H1 (cell line): ENCODE data around the gene RING1. TPM values are rescaled to one million over a fixed set of nuclear protein-coding genes. Genes with fewer than 3 reads are reported as not detected.

ENCODE experiments used
- CTCF ChIA-PET: fragments of 300-600 bp; sonication (Branson Sonifier 250); formaldehyde crosslinking; loops from one replicate; lab custom pipeline; 2021; ENCODE audit not compliant: partially characterized antibody; lab: Charles Lee
- POLR2A ChIA-PET: fragments of 300-600 bp; sonication (Branson Sonifier 250); formaldehyde crosslinking; loops from one replicate; lab custom pipeline; 2021; ENCODE audit warnings: inconsistent platforms; ENCODE audit not compliant: partially characterized antibody; lab: Charles Lee
- DNase-seq, 2 experiments: peaks; one replicate each; pipeline versions ENCODE4 v3.0.0 to v3.0.0-alpha.2; 2010 to 2022; ENCODE audit warnings: low spot score in 2 of 2, low read depth in 1 of 2, mixed read lengths in 1 of 2
- FAIRE-seq: peaks from 2 replicates; lab custom pipeline; 2011; peaks lifted over from hg19 to GRCh38; lab: Jason Lieb, UNC
- H2AFZ ChIP-seq: 2 replicates; pipeline ENCODE4 v1.8.1; 2012; ENCODE audit warnings: low read length, inconsistent platforms
- H2AK5ac ChIP-seq: 2 replicates; pipeline ENCODE4 v1.6.1; 2013; ENCODE audit warnings: low read depth, low read length
- H2BK120ac ChIP-seq: replicated peaks from 2 replicates; pipeline ENCODE3; 2013; ENCODE audit warnings: low read depth, low read length, inconsistent platforms
- H2BK12ac ChIP-seq: 2 replicates; pipeline ENCODE4 v1.6.1; 2013; ENCODE audit warnings: low read depth, low read length
- H2BK15ac ChIP-seq: 2 replicates; pipeline ENCODE4 v1.6.1; 2013; ENCODE audit warnings: low read length
- H2BK20ac ChIP-seq: 2 replicates; pipeline ENCODE4 v1.6.1; 2013; ENCODE audit warnings: low read length
- H2BK5ac ChIP-seq: 2 replicates; pipeline ENCODE4 v1.6.1; 2013; ENCODE audit warnings: low read depth, low read length
- H3K14ac ChIP-seq: 2 replicates; pipeline ENCODE4 v1.6.1; 2013; ENCODE audit warnings: inconsistent platforms; ENCODE audit not compliant: insufficient read length
- H3K18ac ChIP-seq: 2 replicates; pipeline ENCODE4 v1.6.1; 2013; ENCODE audit warnings: low read length; ENCODE audit errors: extremely low read depth
- H3K23ac ChIP-seq: 2 replicates; pipeline ENCODE4 v1.6.1; 2013; ENCODE audit warnings: inconsistent platforms; ENCODE audit not compliant: insufficient read length
- H3K23me2 ChIP-seq: 2 replicates; pipeline ENCODE4 v1.6.1; 2013; ENCODE audit warnings: low read depth, low read length
- H3K27ac ChIP-seq: 2 replicates; pipeline ENCODE4 v1.6.1; 2011; ENCODE audit warnings: low read depth, low read length, inconsistent platforms
- H3K27me3 ChIP-seq, 4 experiments: replicated peaks in 1 of 4; 1 replicate in 1 of 4; 2 replicates in 3 of 4; pipeline versions ENCODE4 v1.6.1 to v1.8.1; 2011 to 2013; ENCODE audit warnings: low read length in 3 of 4, mild to moderate bottlenecking in 3 of 4, inconsistent platforms in 2 of 4, mixed read lengths in 2 of 4, moderate library complexity in 1 of 4; ENCODE audit not compliant: control insufficient read depth in 3 of 4, insufficient read depth in 3 of 4; ENCODE audit errors: extremely low read depth in 1 of 4
- H3K36me3 ChIP-seq, 4 experiments: 2 replicates each; pipeline versions ENCODE4 v1.6.1 to v1.8.1; 2011 to 2013; ENCODE audit warnings: mild to moderate bottlenecking in 4 of 4, low read length in 3 of 4, moderate library complexity in 2 of 4, control low read depth in 1 of 4, inconsistent platforms in 1 of 4; ENCODE audit not compliant: insufficient read depth in 4 of 4, control insufficient read depth in 2 of 4
- H3K4ac ChIP-seq: replicated peaks from 2 replicates; pipeline ENCODE3; 2013; ENCODE audit warnings: low read length, low read depth, mixed read lengths, inconsistent platforms; ENCODE audit not compliant: insufficient read length
- H3K4me1 ChIP-seq, 4 experiments: replicated peaks in 1 of 4; 1 replicate in 1 of 4; 2 replicates in 3 of 4; pipeline versions ENCODE4 v1.6.1 to v1.8.1; 2011 to 2013; ENCODE audit warnings: low read length in 3 of 4, inconsistent platforms in 2 of 4, mixed read lengths in 1 of 4; ENCODE audit not compliant: insufficient read depth in 4 of 4, control insufficient read depth in 3 of 4
- H3K4me2 ChIP-seq, 2 experiments: 2 replicates each; pipeline versions ENCODE4 v1.6.1 to v1.8.1; 2011 to 2013; ENCODE audit warnings: low read depth in 2 of 2, low read length in 2 of 2, control low read depth in 1 of 2, inconsistent platforms in 1 of 2, mild to moderate bottlenecking in 1 of 2; ENCODE audit not compliant: insufficient read depth in 1 of 2
- H3K4me3 ChIP-seq, 4 experiments: fragments of 200-600, 300-600 bp in 1 of 4; sonication (generic), shearing (Covaris generic), sonication (Bioruptor Twin) in 1 of 4; 2 replicates each; pipeline versions ENCODE4 v1.5.1 to v1.8.1; 2011 to 2016; ENCODE audit warnings: low read length in 4 of 4, low read depth in 3 of 4, control low read depth in 2 of 4, inconsistent platforms in 2 of 4, mild to moderate bottlenecking in 2 of 4, mixed read lengths in 1 of 4, moderate library complexity in 1 of 4; ENCODE audit not compliant: insufficient read depth in 2 of 4; ENCODE audit errors: extremely low read depth in 1 of 4
- H3K56ac ChIP-seq: replicated peaks from 2 replicates; pipeline ENCODE3; 2013; ENCODE audit warnings: low read depth, mild to moderate bottlenecking, mixed read lengths, low read length, inconsistent platforms; ENCODE audit not compliant: insufficient read length
- H3K79me1 ChIP-seq: 2 replicates; pipeline ENCODE4 v1.6.1; 2013; ENCODE audit warnings: low read depth, low read length, control low read depth
- H3K79me2 ChIP-seq, 2 experiments: 2 replicates each; pipeline versions ENCODE4 v1.6.1 to v1.8.1; 2012 to 2013; ENCODE audit warnings: low read length in 2 of 2, mild to moderate bottlenecking in 2 of 2, inconsistent platforms in 1 of 2; ENCODE audit not compliant: insufficient read depth in 2 of 2, control insufficient read depth in 1 of 2
- H3K9ac ChIP-seq, 4 experiments: replicated peaks in 1 of 4; 1 replicate in 1 of 4; 2 replicates in 3 of 4; pipeline versions ENCODE4 v1.6.1 to v1.8.1; 2011 to 2013; ENCODE audit warnings: low read depth in 3 of 4, low read length in 3 of 4, control low read depth in 2 of 4, mild to moderate bottlenecking in 2 of 4, moderate library complexity in 2 of 4, inconsistent platforms in 1 of 4; ENCODE audit errors: extremely low read depth in 1 of 4
- H3K9me3 ChIP-seq, 2 experiments: 2 replicates each; pipeline versions ENCODE4 v1.6.1 to v1.8.1; 2012 to 2013; ENCODE audit warnings: mild to moderate bottlenecking in 2 of 2, moderate library complexity in 2 of 2, control low read depth in 1 of 2, inconsistent platforms in 1 of 2, low read depth in 1 of 2, low read length in 1 of 2, mixed read lengths in 1 of 2; ENCODE audit not compliant: insufficient read depth in 2 of 2
- H4K20me1 ChIP-seq, 2 experiments: replicated peaks in 1 of 2; 2 replicates each; pipeline versions ENCODE3 to v1.8.1; 2011 to 2013; ENCODE audit warnings: inconsistent platforms in 2 of 2, low read length in 2 of 2, mild to moderate bottlenecking in 1 of 2; ENCODE audit not compliant: insufficient read depth in 2 of 2, control insufficient read depth in 1 of 2
- H4K5ac ChIP-seq: 2 replicates; pipeline ENCODE4 v1.6.1; 2013; ENCODE audit warnings: low read length, low read depth, mixed read lengths, inconsistent platforms; ENCODE audit not compliant: insufficient read length
- H4K8ac ChIP-seq: 2 replicates; pipeline ENCODE4 v1.8.0; 2013; ENCODE audit warnings: mild to moderate bottlenecking, moderate library complexity, low read length, inconsistent platforms; ENCODE audit not compliant: insufficient read depth; ENCODE audit errors: extremely low read depth
- H4K91ac ChIP-seq: replicated peaks from 2 replicates; pipeline ENCODE3; 2013; ENCODE audit warnings: low read length, mixed read lengths, inconsistent platforms; ENCODE audit not compliant: insufficient read length
- ASH2L ChIP-seq: fragments of 200-600, 300-600 bp; sonication (generic); IDR thresholded peaks from one replicate; pipeline ENCODE4 v1.7.1; 2017; ENCODE audit warnings: low read length
- GTF2F1 ChIP-seq: IDR thresholded peaks from 2 replicates; pipeline ENCODE4 v1.6.1; 2012; ENCODE audit warnings: low read depth, low read length, improper control_type of control experiment, borderline replicate concordance
- PHF8 ChIP-seq: fragments of 200-600 bp; sonication (generic); conservative IDR thresholded peaks from 2 replicates; pipeline ENCODE4 v1.7.1; 2012; ENCODE audit warnings: low read depth, mild to moderate bottlenecking, inconsistent platforms, low read length, moderate library complexity
- RFX5 ChIP-seq: IDR thresholded peaks from 2 replicates; pipeline ENCODE4 v1.6.1; 2011; ENCODE audit warnings: low read depth, low read length, improper control_type of control experiment, borderline replicate concordance
- SRF ChIP-seq: IDR thresholded peaks from 2 replicates; pipeline ENCODE4 v1.6.1; 2011; ENCODE audit warnings: mild to moderate bottlenecking, low read depth, low read length, moderate library complexity
- TAF7 ChIP-seq: optimal IDR thresholded peaks from 2 replicates; pipeline ENCODE3; 2011; ENCODE audit warnings: low read depth, mild to moderate bottlenecking, inconsistent platforms, low read length, moderate library complexity, borderline replicate concordance
- whole genome bisulfite sequencing, 2 experiments: shearing (Covaris generic) in 1 of 2; methylation state at CpG; one replicate each; pipeline versions ENCODE4 v1.1.6 to v1.1.7; 2013 to 2015; ENCODE audit warnings: low lambda C conversion rate in 2 of 2, mixed read lengths in 2 of 2, inconsistent platforms in 1 of 2, low coverage in 1 of 2, missing lambda C conversion rate in 1 of 2; ENCODE audit not compliant: insufficient replicate concordance in 2 of 2, insufficient coverage in 1 of 2, insufficient read length in 1 of 2; ENCODE audit errors: extremely low coverage in 1 of 2, missing lambda C conversion rate in 1 of 2; 5-methylcytosine and 5-hydroxymethylcytosine counted together
- polyA plus RNA-seq, 7 experiments: library from polyadenylated mRNA; depleted of rRNA in 3 of 7; stranded (reverse) in 5 of 7; unstranded in 2 of 7; fragments of >200 nt in 5 of 7; fragments of 200-250 nt in 2 of 7; gene quantifications; 1 replicate in 5 of 7; 2 replicates in 1 of 7; 4 replicates in 1 of 7; pipeline versions ENCODE4 v1.2.1 to v1.2.3, GENCODE V29; 2011 to 2013; ENCODE audit warnings: missing spikeins in 2 of 7, mixed read lengths in 2 of 7
- total RNA-seq: library from RNA; stranded (reverse); fragmentation: NEBNext Ultra II Directional; extraction: Animal tissue kit (Norgen Biotek cat#: 25700); gene quantifications from 2 replicates; pipeline ENCODE4 v1.2.1, GENCODE V29; 2021

RING1 gene
- total and polyA plus RNA-seq, 2 of the 8 experiments (the other 6 are each of a cell fraction or from before 2014, with no cell fraction given), result 16.4 to 26.0 TPM

DNA sequence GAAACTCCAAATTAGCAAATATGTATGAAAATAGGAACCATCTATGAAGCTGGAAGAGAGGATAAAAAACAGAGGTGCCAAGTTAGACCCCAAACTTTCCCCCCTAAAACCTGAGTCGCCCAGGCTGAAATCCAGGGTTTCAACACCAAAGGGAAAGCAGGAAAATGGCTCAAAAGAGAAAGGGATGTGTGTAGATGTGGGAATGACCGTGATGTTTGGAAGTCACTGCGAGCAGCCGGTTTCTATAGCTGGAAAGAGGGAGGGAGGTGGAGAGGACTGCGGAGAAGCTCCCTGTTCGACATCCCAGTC lies 4.5 kb downstream of the RING1 start:
- Histone ChIP-seq H3K79me1 (no peaks in the 10 kb centered on the region; the same call in 1 of the 2 replicates), H2BK5ac (no peak overlapping the region), H3K23ac (no peak overlapping the region), H3K4me1 (peaks cover 0 to 13% (median 4%) of the 10 kb centered on the region in 4 experiments; a peak in 6 of 7 replicates), H2BK20ac (no peak overlapping the region), H2BK15ac (no peak overlapping the region; the same call in 1 of the 2 replicates), H3K23me2 (peaks cover 19% of the 10 kb centered on the region; the same call in 1 of the 2 replicates), H3K4me2 (peak overlapping the region; percentile 83 to 95), H2BK120ac (no peak overlapping the region), H3K14ac (no peak overlapping the region), H3K27me3 (peaks cover 29 to 69% (median 63%) of the 10 kb centered on the region in 4 experiments), H3K56ac (no peak overlapping the region), H3K9ac (peak overlapping the region in 3 of 4 experiments; percentile 10 to 66 (median 13); a peak in 2 of 7 replicates), H2BK12ac (no peak overlapping the region), H4K20me1 (peaks cover 2 to 16% of the 10 kb centered on the region in 2 experiments), H3K4ac (no peak overlapping the region), H3K36me3 (peaks cover 2 to 7% (median 4%) of the 10 kb centered on the region in 4 experiments; a peak in 3 of 8 replicates), H3K4me3 (peak overlapping the region; percentile 50 to 72 (median 66)), H3K18ac (no peak overlapping the region), H3K9me3 (no peaks in the 10 kb centered on the region), H2AK5ac (no peak overlapping the region), H4K5ac (no peak overlapping the region), H4K8ac (no peak overlapping the region), H4K91ac (no peak overlapping the region), H3K79me2 (no peaks in the 10 kb centered on the region), H2AFZ (no peak overlapping the region), H3K27ac (no peak overlapping the region)
- 8% methylated on average over 5 of the region's 6 CpGs; no CpG with 5 or more reads in 1 of the 2 experiments for WGBS, 2 experiments
- FAIRE-seq, result peak; percentile 28
- POLR2A ChIA-PET, result interaction anchor here (0.8 to 2.3 kb wide), 7 partner anchors 9 to 241 kb away, joined by 3 to 13 read pairs (median 5); partner anchors contain the start of genes HSD17B8, RPS18 and VPS52
- DNase-seq, result no peak
- CTCF ChIA-PET, result interaction anchor here (0.5 to 6.3 kb wide), 4 partner anchors 21 to 370 kb away, joined by 3 to 60 read pairs (median 4); no protein-coding TSS in a partner anchor
- no peak for TF ChIP-seq PHF8
- 0 out of 2 replicates have a peak, but pooled peaks have one; percentile 40 for TF ChIP-seq SRF
- TF ChIP-seq GTF2F1, result no peak
- TF ChIP-seq RFX5, result no peak
- TF ChIP-seq TAF7, result no peak
- no peak for TF ChIP-seq ASH2L
